Spleen (tissue), 11 donors: ENCODE results near the gene NAMPT. TPM values are rescaled to one million over a fixed set of nuclear protein-coding genes. Genes with fewer than 3 reads are reported as not detected.

Experiments used
- DNase-seq: peaks from one replicate; pipeline ENCODE4 v3.0.0-alpha.2; 2020
- H3K27ac ChIP-seq, 8 donors: fragments of 200-600 bp; sonication (generic) in 7 of 8; 1 replicate in 4 of 8; 2 replicates in 4 of 8; pipeline versions ENCODE4 v1.5.0 to v1.8.0; 2016 to 2021; ENCODE audit warnings: inconsistent platforms in 4 of 8, mild to moderate bottlenecking in 4 of 8, moderate library complexity in 1 of 8
- H3K27me3 ChIP-seq, 7 donors: fragments of 200-600 bp; sonication (generic) in 6 of 7; replicated peaks in 1 of 7; 1 replicate in 4 of 7; 2 replicates in 3 of 7; pipeline versions ENCODE4 v1.5.0 to v1.8.0; 2016 to 2021; ENCODE audit warnings: inconsistent platforms in 3 of 7, mild to moderate bottlenecking in 1 of 7
- H3K36me3 ChIP-seq, 6 donors: fragments of 200-600 bp; sonication (generic) in 5 of 6; 1 replicate in 4 of 6; 2 replicates in 2 of 6; pipeline versions ENCODE4 v1.5.0 to v1.8.0; 2016 to 2021; ENCODE audit warnings: inconsistent platforms in 2 of 6
- H3K4me1 ChIP-seq, 6 donors: fragments of 200-600 bp; sonication (generic) in 5 of 6; 1 replicate in 3 of 6; 2 replicates in 3 of 6; pipeline versions ENCODE4 v1.5.0 to v1.8.0; 2016 to 2021; ENCODE audit warnings: inconsistent platforms in 3 of 6
- H3K4me3 ChIP-seq, 8 donors: fragments of 200-600 bp; sonication (generic) in 7 of 8; 1 replicate in 4 of 8; 2 replicates in 4 of 8; pipeline versions ENCODE4 v1.5.0 to v1.8.0; 2016 to 2021; ENCODE audit warnings: inconsistent platforms in 4 of 8, mild to moderate bottlenecking in 4 of 8, moderate library complexity in 2 of 8
- H3K9me3 ChIP-seq, 8 donors: fragments of 200-600 bp; sonication (generic) in 7 of 8; 1 replicate in 4 of 8; 2 replicates in 4 of 8; pipeline versions ENCODE4 v1.5.0 to v1.8.0; 2016 to 2021; ENCODE audit warnings: inconsistent platforms in 4 of 8
- POLR2A ChIP-seq, 3 donors: fragments of 450-650 bp; IDR thresholded peaks; one replicate each; pipeline ENCODE4 v1.5.1; 2017; ENCODE audit warnings: antibody characterized with exemption in 3 of 3, mild to moderate bottlenecking in 1 of 3
- POLR2AphosphoS5 ChIP-seq, 3 donors: sonication (generic); formaldehyde crosslinking; IDR thresholded peaks; one replicate each; pipeline ENCODE4 v1.5.1; 2017; ENCODE audit warnings: antibody characterized with exemption in 3 of 3
- WGBS, 5 donors: extraction: QIAGEN DNeasy Blood & Tissue Kit in 3 of 5; methylation state at CpG; one replicate each; pipeline versions ENCODE4 v1.1.5 to v1.1.7; 2013 to 2018; 5-methylcytosine and 5-hydroxymethylcytosine counted together
- intact Hi-C: fragments of 100-400 bp; cut with DNase I; formaldehyde crosslinking; loops from one replicate; pipeline ENCODE4 v1.15.0; 2023; ENCODE audit warnings: low total_unique reads
- polyA plus RNA-seq, 3 donors: library from polyadenylated mRNA; stranded (reverse); fragments of 200-250 nt; gene quantifications; one replicate each; pipeline ENCODE4 v1.2.1, GENCODE V29; 2013
- total RNA-seq, 7 donors: library from RNA; depleted of rRNA in 3 of 7; stranded (reverse); fragments of >200 nt in 3 of 7; fragmentation: NEBNext Ultra II Directional in 4 of 7; extraction: Animal tissue kit (Norgen Biotek cat#: 25700) in 4 of 7; gene quantifications; one replicate each; pipeline versions ENCODE4 v1.1.0 to v1.2.1, GENCODE V29; 2016 to 2021
- TF ChIP-seq, protein P1 (sequence below), 11 experiments: fragments of 200-600 bp in 7 of 11; fragments of 450-650 bp in 4 of 11; sonication (generic) in 4 of 11; IDR thresholded peaks in 8 of 11; conservative IDR thresholded peaks in 3 of 11; 1 replicate in 7 of 11; 2 replicates in 4 of 11; pipeline versions ENCODE4 v1.4.0 to v1.8.0; 2016 to 2021; ENCODE audit warnings: antibody characterized with exemption in 11 of 11, inconsistent platforms in 4 of 11, mild to moderate bottlenecking in 1 of 11
- donor health status: healthy with polysubstance abuse.
- donor health status: DM: no; HTN: no; CAD: no; lungs with moderate emphysema.
- donor health status: DM: no; HTN: no; CAD: no.
- donor health status: Bipolar disorder and iron deficiency.
- donor health status: healthy.
- donor health status: DM: no; HTN: no; CAD: no.
- donor health status: DM: yes; HTN: yes; CAD: no.

NAMPT gene
- total and polyA plus RNA-seq, 10 donors: 24.7 to 1,259 (median 314) TPM

GRCh38 chr7:106283831-106284713 is 711 bp downstream of the NAMPT start:
- Histone ChIP-seq H3K36me3 (peaks cover 0 to 15% (median 0%) of the 10 kb centered on the region in 6 donors), H3K9me3 (no peaks in the 10 kb centered on the region), H3K4me3 (peak overlapping the region; percentile 41 to 81 (median 60)), H3K27me3 (no peaks in the 10 kb centered on the region), H3K4me1 (peaks cover 4 to 61% (median 40%) of the 10 kb centered on the region in 6 donors), H3K27ac (peak overlapping the region; percentile 77 to 98 (median 97))
- intact Hi-C loops: no loop called here
- 1% methylated on average over 41 to 72 of the region's 72 CpGs for WGBS, 5 donors
- TF ChIP-seq POLR2AphosphoS5 (IDR thresholded peaks at IDR 0.05) (peak; percentile 72 to 92 (median 86)), POLR2A (IDR thresholded peaks at IDR 0.05) (peak in 2 of 3 donors; percentile 21 to 50)
- TF ChIP-seq, protein P1, sequence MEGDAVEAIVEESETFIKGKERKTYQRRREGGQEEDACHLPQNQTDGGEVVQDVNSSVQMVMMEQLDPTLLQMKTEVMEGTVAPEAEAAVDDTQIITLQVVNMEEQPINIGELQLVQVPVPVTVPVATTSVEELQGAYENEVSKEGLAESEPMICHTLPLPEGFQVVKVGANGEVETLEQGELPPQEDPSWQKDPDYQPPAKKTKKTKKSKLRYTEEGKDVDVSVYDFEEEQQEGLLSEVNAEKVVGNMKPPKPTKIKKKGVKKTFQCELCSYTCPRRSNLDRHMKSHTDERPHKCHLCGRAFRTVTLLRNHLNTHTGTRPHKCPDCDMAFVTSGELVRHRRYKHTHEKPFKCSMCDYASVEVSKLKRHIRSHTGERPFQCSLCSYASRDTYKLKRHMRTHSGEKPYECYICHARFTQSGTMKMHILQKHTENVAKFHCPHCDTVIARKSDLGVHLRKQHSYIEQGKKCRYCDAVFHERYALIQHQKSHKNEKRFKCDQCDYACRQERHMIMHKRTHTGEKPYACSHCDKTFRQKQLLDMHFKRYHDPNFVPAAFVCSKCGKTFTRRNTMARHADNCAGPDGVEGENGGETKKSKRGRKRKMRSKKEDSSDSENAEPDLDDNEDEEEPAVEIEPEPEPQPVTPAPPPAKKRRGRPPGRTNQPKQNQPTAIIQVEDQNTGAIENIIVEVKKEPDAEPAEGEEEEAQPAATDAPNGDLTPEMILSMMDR (IDR thresholded peaks at IDR 0.05 in 8 of 11, conservative IDR thresholded peaks at IDR 0.05 in 3 of 11): no peak
- DNase-seq: no peak

- H3K4me3 ChIP-seq: peak overlapping the region; percentile 41 to 81 (median 60)
- H3K4me1 ChIP-seq: peaks cover 8 to 67% (median 44%) of the 10 kb centered on the region in 6 donors
- WGBS, 5 donors: 33 to 48% (median 40%) methylated on average over 5 of the region's 5 CpGs
- peak overlapping the region; percentile 77 to 98 (median 97) for H3K27ac ChIP-seq
- intact Hi-C loops: no loop called here
- H3K36me3 ChIP-seq: peaks cover 0 to 15% (median 0%) of the 10 kb centered on the region in 6 donors
- TF ChIP-seq POLR2AphosphoS5 (IDR thresholded peaks at IDR 0.05): no peak
- TF ChIP-seq POLR2A (IDR thresholded peaks at IDR 0.05): peak in 1 of 3 donors; percentile 22
- H3K9me3 ChIP-seq: no peaks in the 10 kb centered on the region
- DNase-seq: no peak
- H3K27me3 ChIP-seq: no peaks in the 10 kb centered on the region
Measured at GRCh38 chr7:106283501-106283830, 1.3 kb downstream of the NAMPT start.

DNA sequence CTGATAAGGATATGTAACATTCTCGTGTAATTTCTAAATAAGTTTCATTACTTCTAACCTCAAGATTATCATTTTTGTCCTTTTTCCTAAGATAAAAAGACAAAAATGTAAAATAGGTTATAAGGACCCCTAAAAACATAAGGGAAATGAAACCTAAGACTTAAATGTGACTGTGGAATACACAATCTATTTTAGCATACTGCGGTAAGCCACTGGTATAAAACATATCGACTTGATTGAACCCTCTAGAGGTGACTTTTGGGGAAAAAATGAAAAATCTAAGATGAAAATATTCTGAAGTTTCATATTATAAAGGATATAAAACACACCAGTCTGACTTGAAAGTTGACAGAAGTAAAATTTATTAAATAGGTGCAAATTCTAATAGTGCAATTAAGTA is 1.9 kb downstream of the NAMPT start:
- H3K4me3 ChIP-seq: peak overlapping the region in 7 of 8 donors; percentile 41 to 81 (median 62)
- intact Hi-C loops: no loop called here
- no peaks in the 10 kb centered on the region for H3K27me3 ChIP-seq
- TF ChIP-seq, protein P1 (IDR thresholded peaks at IDR 0.05 in 8 of 11, conservative IDR thresholded peaks at IDR 0.05 in 3 of 11): no peak
- TF ChIP-seq POLR2AphosphoS5 (IDR thresholded peaks at IDR 0.05): no peak
- TF ChIP-seq POLR2A (IDR thresholded peaks at IDR 0.05): no peak
- 63 to 80% (median 71%) methylated on average over 3 of the region's 3 CpGs for WGBS, 5 donors
- H3K9me3 ChIP-seq: no peaks in the 10 kb centered on the region
- no peak for DNase-seq
- H3K36me3 ChIP-seq: peaks cover 0 to 20% (median 0%) of the 10 kb centered on the region in 6 donors
- H3K4me1 ChIP-seq: peaks cover 9 to 73% (median 47%) of the 10 kb centered on the region in 6 donors
- peak overlapping the region; percentile 38 to 98 (median 97) for H3K27ac ChIP-seq

GRCh38 chr7:106282390-106282789 is 2.4 kb downstream of the NAMPT start:
- Histone ChIP-seq H3K9me3 (no peaks in the 10 kb centered on the region), H3K27ac (peak overlapping the region in 7 of 8 donors; percentile 93 to 98 (median 97))

More at GRCh38 chr7:106282390-106282789, 2.4 kb downstream of the NAMPT start:
- WGBS, 5 donors: 41 to 78% (median 54%) methylated on average over 6 of the region's 6 CpGs
- Histone ChIP-seq H3K27me3 (no peaks in the 10 kb centered on the region), H3K36me3 (peaks cover 0 to 25% (median 0%) of the 10 kb centered on the region in 6 donors), H3K4me1 (peaks cover 9 to 78% (median 48%) of the 10 kb centered on the region in 6 donors), H3K4me3 (peak overlapping the region in 7 of 8 donors; percentile 41 to 81 (median 62))
- intact Hi-C loops: no loop called here
- TF ChIP-seq POLR2A (IDR thresholded peaks at IDR 0.05) (no peak), POLR2AphosphoS5 (IDR thresholded peaks at IDR 0.05) (peak in 1 of 3 donors; percentile 14)
- TF ChIP-seq, protein P1 (IDR thresholded peaks at IDR 0.05 in 8 of 11, conservative IDR thresholded peaks at IDR 0.05 in 3 of 11): no peak
- no peak for DNase-seq
